ENCODE measurements around the gene TRAF1. TPM values are rescaled to one million over a fixed set of nuclear protein-coding genes. Genes with fewer than 3 reads are reported as not detected.

TRAF1 gene
- total RNA-seq, 1 experiment from 2014 or later: 1.4 TPM

DNA sequence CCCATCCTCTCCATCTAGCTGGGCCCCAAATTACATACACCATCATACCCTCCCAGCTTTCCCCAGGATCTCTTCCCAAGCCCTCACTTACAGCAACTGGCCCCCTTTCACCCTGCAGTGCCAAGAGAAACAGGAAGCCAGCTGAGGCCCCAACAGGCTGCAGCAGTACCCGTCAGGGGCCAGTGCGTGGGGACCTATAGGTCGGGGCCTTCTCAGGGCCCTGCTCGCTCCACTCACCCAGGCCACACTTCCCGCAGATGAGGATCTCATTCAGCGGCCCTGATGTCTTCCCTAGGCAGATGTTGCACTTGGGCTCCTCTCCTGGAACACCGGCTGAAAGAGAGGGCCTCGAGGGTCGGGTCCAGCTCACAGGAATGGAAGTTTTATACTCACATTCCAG, 56.4 kb downstream of the TRAF1 start:
- H3K9me3 ChIP-seq (ENCODE audit: control insufficient read depth, low read depth, low read length): no peaks in the 10 kb centered on the region
- H4K8ac ChIP-seq (replicated peaks; ENCODE audit: insufficient read length, low read depth, low read length): no peak overlapping the region
- no peak overlapping the region for H2BK12ac ChIP-seq (ENCODE audit: insufficient read length, low read depth, low read length)
- no peak overlapping the region for H2BK15ac ChIP-seq (ENCODE audit: low read depth, low read length)
- H3K23ac ChIP-seq (ENCODE audit: insufficient read length, low read depth, low read length): no peak overlapping the region
- H3K9ac ChIP-seq (ENCODE audit: extremely low read depth, insufficient read length, low read length): no peak overlapping the region
- DNase-seq: no peak
- no peaks in the 10 kb centered on the region for H3K23me2 ChIP-seq (ENCODE audit: insufficient read length, low read depth, low read length, poor library complexity, severe bottlenecking)
- H4K91ac ChIP-seq (ENCODE audit: insufficient read length, low read depth, low read length): no peak overlapping the region
- no peak overlapping the region for H3K4ac ChIP-seq (ENCODE audit: low read depth, low read length)
- no peak overlapping the region for H2BK5ac ChIP-seq (ENCODE audit: insufficient read length, low read length)
- H3K36me3 Mint-ChIP-seq (ENCODE audit: insufficient read depth in 1 of 3, low read depth in 3 of 3): peaks cover 3 to 58% (median 24%) of the 10 kb centered on the region in 3 experiments; a peak in 6 of 7 replicates
- no peaks in the 10 kb centered on the region for H3K79me2 ChIP-seq (ENCODE audit: insufficient read depth, low read length)
- no peak overlapping the region for H2AFZ ChIP-seq (ENCODE audit: low read length)
- no peak overlapping the region for H3K27ac ChIP-seq (ENCODE audit: insufficient read length, low read depth, low read length)
- H3K4me1 Mint-ChIP-seq: peaks cover 43 to 46% of the 10 kb centered on the region in 2 experiments
- no peak overlapping the region for H3K14ac ChIP-seq (ENCODE audit: insufficient read depth, low read length)
- no peak overlapping the region for H3K18ac ChIP-seq (ENCODE audit: insufficient read length, low read depth, low read length)
- H3K56ac ChIP-seq (ENCODE audit: insufficient read length, low read depth, low read length): no peak overlapping the region
- H3K79me1 ChIP-seq (ENCODE audit: insufficient read depth, low read depth, low read length, poor library complexity, severe bottlenecking): no peaks in the 10 kb centered on the region
- no peak overlapping the region for H4K5ac ChIP-seq (ENCODE audit: insufficient read length, low read depth, low read length)
- H3K4me2 ChIP-seq (ENCODE audit: insufficient read depth, insufficient read length, low read length): no peak overlapping the region
- no CpG with 5 or more reads among the region's 9 CpGs for WGBS (ENCODE audit: extremely low coverage, insufficient read length, low lambda C conversion rate)
- no peak overlapping the region for H2BK120ac ChIP-seq (ENCODE audit: low read depth, low read length, poor library complexity, severe bottlenecking)
- TF ChIP-seq, protein P1, sequence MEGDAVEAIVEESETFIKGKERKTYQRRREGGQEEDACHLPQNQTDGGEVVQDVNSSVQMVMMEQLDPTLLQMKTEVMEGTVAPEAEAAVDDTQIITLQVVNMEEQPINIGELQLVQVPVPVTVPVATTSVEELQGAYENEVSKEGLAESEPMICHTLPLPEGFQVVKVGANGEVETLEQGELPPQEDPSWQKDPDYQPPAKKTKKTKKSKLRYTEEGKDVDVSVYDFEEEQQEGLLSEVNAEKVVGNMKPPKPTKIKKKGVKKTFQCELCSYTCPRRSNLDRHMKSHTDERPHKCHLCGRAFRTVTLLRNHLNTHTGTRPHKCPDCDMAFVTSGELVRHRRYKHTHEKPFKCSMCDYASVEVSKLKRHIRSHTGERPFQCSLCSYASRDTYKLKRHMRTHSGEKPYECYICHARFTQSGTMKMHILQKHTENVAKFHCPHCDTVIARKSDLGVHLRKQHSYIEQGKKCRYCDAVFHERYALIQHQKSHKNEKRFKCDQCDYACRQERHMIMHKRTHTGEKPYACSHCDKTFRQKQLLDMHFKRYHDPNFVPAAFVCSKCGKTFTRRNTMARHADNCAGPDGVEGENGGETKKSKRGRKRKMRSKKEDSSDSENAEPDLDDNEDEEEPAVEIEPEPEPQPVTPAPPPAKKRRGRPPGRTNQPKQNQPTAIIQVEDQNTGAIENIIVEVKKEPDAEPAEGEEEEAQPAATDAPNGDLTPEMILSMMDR (conservative IDR thresholded peaks at IDR 0.05): no peak
- H3K27ac Mint-ChIP-seq: no peak overlapping the region; a peak in 1 of 7 replicates
- no peak overlapping the region for H3K4me3 Mint-ChIP-seq
- H3T11ph ChIP-seq (ENCODE audit: low read length): no peak overlapping the region
- H3K27me3 Mint-ChIP-seq (ENCODE audit: low read depth): no peaks in the 10 kb centered on the region
- no peaks in the 10 kb centered on the region; a peak in 1 of 5 replicates for H3K9me3 Mint-ChIP-seq
- peaks cover 10% of the 10 kb centered on the region for H3K4me1 ChIP-seq (ENCODE audit: insufficient read depth, low read length)
- no peaks in the 10 kb centered on the region; the same call in 1 of the 2 replicates for H3K27me3 ChIP-seq (ENCODE audit: insufficient read depth, low read length)
- no peak overlapping the region for H2AK5ac ChIP-seq (ENCODE audit: insufficient read length, low read length)
- H2BK20ac ChIP-seq (ENCODE audit: low read depth, low read length, poor library complexity, severe bottlenecking): no peak overlapping the region
- H4K20me1 ChIP-seq (ENCODE audit: control insufficient read depth, insufficient read depth, insufficient read length): no peaks in the 10 kb centered on the region
